WTC11 (cell line): ENCODE data around the gene CCDC87. TPM values are rescaled to one million over a fixed set of nuclear protein-coding genes. Genes with fewer than 3 reads are reported as not detected.

ENCODE experiments used
- ATAC-seq: fragments of 200-7000 bp; cut with Tn5 transposase; 2 replicates; pipeline ENCODE4 v1.10.0; 2021; ENCODE audit warnings: mild to moderate bottlenecking, moderate library complexity
- CTCF ChIA-PET: fragments of 300-600 bp; sonication (Branson Sonifier 250); formaldehyde crosslinking; loops from one replicate; lab custom pipeline; 2021; ENCODE audit warnings: antibody characterized with exemption; lab: Charles Lee
- POLR2A ChIA-PET: fragments of 350-600 bp; sonication (Branson Sonifier 250); formaldehyde crosslinking; loops from one replicate; lab custom pipeline; 2021; ENCODE audit warnings: antibody characterized with exemption; lab: Charles Lee
- DNase-seq: peaks from one replicate; pipeline ENCODE4 v3.0.0; 2021; ENCODE audit warnings: low spot score
- H3K27ac Mint-ChIP-seq: 2 replicates; pipeline ENCODE4 v1.8.0; 2021; ENCODE audit warnings: mixed read lengths
- H3K27me3 Mint-ChIP-seq: 2 replicates; pipeline ENCODE4 v1.8.0; 2021; ENCODE audit warnings: low read depth, mild to moderate bottlenecking, moderate library complexity, mixed read lengths
- H3K36me3 Mint-ChIP-seq: 2 replicates; pipeline ENCODE4 v1.8.0; 2021; ENCODE audit warnings: mixed read lengths
- H3K4me1 Mint-ChIP-seq: 2 replicates; pipeline ENCODE4 v1.8.0; 2022; ENCODE audit warnings: mixed read lengths
- H3K4me3 Mint-ChIP-seq: 2 replicates; pipeline ENCODE4 v1.8.0; 2021; ENCODE audit warnings: mild to moderate bottlenecking, moderate library complexity, mixed read lengths
- H3K9me3 Mint-ChIP-seq: 2 replicates; pipeline ENCODE4 v1.8.0; 2021; ENCODE audit warnings: mixed read lengths
- AFF4 ChIP-seq: sonication (generic); formaldehyde crosslinking; IDR thresholded peaks from 2 replicates; pipeline ENCODE4 v1.8.1; 2023; ENCODE audit warnings: mild to moderate bottlenecking, missing genetic modification reagents, borderline replicate concordance
- ARID4B ChIP-seq: sonication (generic); formaldehyde crosslinking; IDR thresholded peaks from 2 replicates; pipeline ENCODE4 v1.8.0; 2023; ENCODE audit warnings: missing genetic modification reagents, mild to moderate bottlenecking, borderline replicate concordance
- ATF6 ChIP-seq: sonication (generic); formaldehyde crosslinking; IDR thresholded peaks from 2 replicates; pipeline ENCODE4 v1.8.1; 2023; ENCODE audit warnings: mild to moderate bottlenecking, missing genetic modification reagents
- CBFB ChIP-seq: sonication (generic); formaldehyde crosslinking; IDR thresholded peaks from 2 replicates; pipeline ENCODE4 v1.8.1; 2022; ENCODE audit warnings: mild to moderate bottlenecking, low read depth, missing genetic modification reagents
- CTCF ChIP-seq: fragments of 200-600 bp; IDR thresholded peaks from 2 replicates; pipeline ENCODE4 v1.8.0; 2022; ENCODE audit warnings: antibody characterized with exemption
- ELF4 ChIP-seq: sonication (generic); formaldehyde crosslinking; IDR thresholded peaks from 2 replicates; pipeline ENCODE4 v1.8.1; 2022; ENCODE audit warnings: low read depth, mild to moderate bottlenecking, moderate library complexity, missing genetic modification reagents
- FOXJ3 ChIP-seq: sonication (generic); formaldehyde crosslinking; IDR thresholded peaks from 2 replicates; pipeline ENCODE4 v1.9.0; 2021; ENCODE audit warnings: missing genetic modification reagents, mild to moderate bottlenecking, borderline replicate concordance
- FOXP4 ChIP-seq: sonication (generic); formaldehyde crosslinking; IDR thresholded peaks from 2 replicates; pipeline ENCODE4 v1.8.0; 2022; ENCODE audit warnings: mild to moderate bottlenecking, missing genetic modification reagents
- MLX ChIP-seq: sonication (generic); formaldehyde crosslinking; IDR thresholded peaks from 2 replicates; pipeline ENCODE4 v1.8.1; 2023; ENCODE audit warnings: mild to moderate bottlenecking, missing genetic modification reagents, moderate library complexity
- NR3C1 ChIP-seq: sonication (generic); formaldehyde crosslinking; conservative IDR thresholded peaks from 2 replicates; pipeline ENCODE4 v1.8.1; 2023; ENCODE audit warnings: low read depth, mild to moderate bottlenecking, missing genetic modification reagents
- PREB ChIP-seq: sonication (generic); formaldehyde crosslinking; IDR thresholded peaks from 2 replicates; pipeline ENCODE4 v1.8.1; 2022; ENCODE audit warnings: mild to moderate bottlenecking, missing genetic modification reagents, moderate library complexity, borderline replicate concordance
- SP1 ChIP-seq: sonication (generic); formaldehyde crosslinking; conservative IDR thresholded peaks from 2 replicates; pipeline ENCODE4 v1.8.1; 2022; ENCODE audit warnings: missing genetic modification reagents
- TP53 ChIP-seq: sonication (generic); formaldehyde crosslinking; IDR thresholded peaks from 2 replicates; pipeline ENCODE4 v1.8.1; 2023; ENCODE audit warnings: mild to moderate bottlenecking, missing genetic modification reagents
- ZNF232 ChIP-seq: sonication (generic); formaldehyde crosslinking; IDR thresholded peaks from 2 replicates; pipeline ENCODE4 v1.8.0; 2022; ENCODE audit warnings: mild to moderate bottlenecking, missing genetic modification reagents
- ZNF396 ChIP-seq: fragments of 250-450 bp; sonication (Bioruptor Pico); IDR thresholded peaks from 2 replicates; pipeline ENCODE4 v1.8.0; 2021; ENCODE audit warnings: mild to moderate bottlenecking, moderate library complexity, borderline replicate concordance
- ZSCAN18 ChIP-seq: fragments of 250-450 bp; sonication (Bioruptor Pico); IDR thresholded peaks from 2 replicates; pipeline ENCODE4 v2.1.2; 2022; ENCODE audit warnings: mild to moderate bottlenecking, moderate library complexity
- total RNA-seq: library from RNA; stranded (reverse); gene quantifications from 3 replicates; pipeline ENCODE4 v1.2.3, GENCODE V29; 2021

The CCDC87 gene
- total RNA-seq, 1 experiment from 2014 or later, result 0.85 TPM

- TF ChIP-seq AFF4 (no peak), PREB (CRISPR knock-in tag) (no peak), MLX (CRISPR knock-in tag) (no peak), ARID4B (no peak), FOXJ3 (no peak), ATF6 (CRISPR knock-in tag) (no peak), CBFB (CRISPR knock-in tag) (no peak), CTCF (no peak), NR3C1 (CRISPR knock-in tag) (no peak), TP53 (CRISPR knock-in tag) (no peak), ZNF396 (CRISPR knock-in tag) (no peak), ZNF232 (CRISPR knock-in tag) (no peak), FOXP4 (CRISPR knock-in tag) (no peak), ELF4 (CRISPR knock-in tag) (no peak), SP1 (CRISPR knock-in tag) (no peak), ZSCAN18 (no peak)
- no peak overlapping the region for H3K27ac Mint-ChIP-seq
- ChIA-PET POLR2A (no interaction called here), CTCF (no interaction called here)
- no peaks in the 10 kb centered on the region for H3K4me1 Mint-ChIP-seq
- H3K4me3 Mint-ChIP-seq, result no peak overlapping the region
- DNase-seq (no peak), ATAC-seq (no peak)
- H3K36me3 Mint-ChIP-seq, result peaks cover 11% of the 10 kb centered on the region; the same call in 1 of the 2 replicates
- no peaks in the 10 kb centered on the region for H3K9me3 Mint-ChIP-seq
- H3K27me3 Mint-ChIP-seq, result no peaks in the 10 kb centered on the region
These were observed 7.4 kb upstream of the CCDC87 start for GRCh38 chr11:66600219-66600618.
